HCT116 (cell line): ENCODE results near the gene CGB5. TPM values are rescaled to one million over a fixed set of nuclear protein-coding genes. Genes with fewer than 3 reads are reported as not detected.
"Not testable (repeated sequence)": the region's sequence is repeated elsewhere in the genome, so short reads cannot be mapped to it uniquely, and the experiment has no call there.

Source experiments
- ATAC-seq: fragments of 200-7000 bp; cut with Tn5 transposase; 2 replicates; pipeline ENCODE4 v1.9.1; 2020; ENCODE audit warnings: mild to moderate bottlenecking, moderate library complexity
- BruUV-seq: library from RNA; stranded (reverse); fragments of 400-500 nt; replicated peaks from 2 replicates; lab custom pipeline; 2021; lab: Mats Ljungman, UMichigan
- CTCF ChIA-PET: fragments of 300-600 bp; sonication (Branson Sonifier 250); formaldehyde crosslinking; loops from one replicate; lab custom pipeline; 2021; ENCODE audit warnings: antibody characterized with exemption; lab: Charles Lee
- POLR2A ChIA-PET: fragments of 300-600, 350-600 bp; sonication (Branson Sonifier 250); formaldehyde crosslinking; loops from one replicate; lab custom pipeline; 2021; ENCODE audit warnings: antibody characterized with exemption; lab: Charles Lee
- RAD21 ChIA-PET, 2 experiments: fragments of 300-600 bp; sonication (Branson Sonifier 250); formaldehyde crosslinking; loops; one replicate each; lab custom pipeline; 2023; ENCODE audit warnings: low total read pairs in 2 of 2; ENCODE audit not compliant: uncharacterized antibody in 2 of 2, unreplicated experiment in 2 of 2, low non-redundant PET in 1 of 2; lab: Charles Lee
- DNase-seq: peaks from one replicate; pipeline ENCODE4 v3.0.0-alpha.2; 2010; ENCODE audit warnings: low read depth, low spot score
- H2AFZ ChIP-seq: fragments of 200-600 bp; shearing (Covaris generic), sonication (generic); 2 replicates; pipeline ENCODE4 v1.6.1; 2017; ENCODE audit warnings: low read depth, mixed run types, mixed read lengths, antibody characterized with exemption, low read length; ENCODE audit not compliant: poor library complexity, severe bottlenecking
- H3K27ac ChIP-seq: 2 replicates; pipeline ENCODE4 v1.5.1; 2012; ENCODE audit warnings: low read depth, low read length
- H3K27me3 ChIP-seq: fragments of 200-600 bp; sonication (generic); 2 replicates; pipeline ENCODE4 v1.6.1; 2016; ENCODE audit warnings: mixed run types, low read length, mixed read lengths; ENCODE audit not compliant: insufficient read depth
- H3K36me3 ChIP-seq, 2 experiments: fragments of 200-500 bp in 1 of 2; fragments of 200-600 bp in 1 of 2; sonication (Bioruptor generic) in 1 of 2; sonication (generic) in 1 of 2; 2 replicates each; pipeline versions ENCODE4 v1.5.1 to v1.6.1; 2014 to 2016; ENCODE audit warnings: low read length in 2 of 2, inconsistent platforms in 1 of 2, mixed read lengths in 1 of 2, mixed run types in 1 of 2; ENCODE audit not compliant: insufficient read depth in 2 of 2, control insufficient read depth in 1 of 2
- H3K4me1 ChIP-seq, 2 experiments: fragments of 200-600 bp in 1 of 2; sonication (generic) in 1 of 2; 2 replicates each; pipeline versions ENCODE4 v1.5.1 to v1.6.1; 2012 to 2017; ENCODE audit warnings: low read length in 2 of 2, inconsistent platforms in 1 of 2, mild to moderate bottlenecking in 1 of 2, mixed read lengths in 1 of 2, mixed run types in 1 of 2, moderate library complexity in 1 of 2; ENCODE audit not compliant: insufficient read depth in 2 of 2, control insufficient read depth in 1 of 2
- H3K4me2 ChIP-seq: fragments of 200-600 bp; sonication (generic); 2 replicates; pipeline ENCODE4 v1.6.1; 2017; ENCODE audit warnings: mixed run types, low read length, mixed read lengths
- H3K4me3 ChIP-seq, 2 experiments: fragments of 200-600 bp in 1 of 2; sonication (generic) in 1 of 2; replicated peaks in 1 of 2; 2 replicates each; pipeline ENCODE4 v1.5.1; 2011 to 2016; ENCODE audit warnings: low read length in 2 of 2, control low read depth in 1 of 2, low read depth in 1 of 2, mild to moderate bottlenecking in 1 of 2, mixed read lengths in 1 of 2, mixed run types in 1 of 2
- H3K79me2 ChIP-seq: fragments of 200-600 bp; sonication (generic); 2 replicates; pipeline ENCODE4 v1.6.1; 2017; ENCODE audit warnings: mild to moderate bottlenecking, mixed run types, low read length, moderate library complexity, mixed read lengths; ENCODE audit not compliant: insufficient read depth
- H3K9ac ChIP-seq: fragments of 200-600 bp; sonication (generic); 2 replicates; pipeline ENCODE4 v1.6.1; 2016; ENCODE audit warnings: low read length, mixed read lengths
- H3K9me2 ChIP-seq: fragments of 200-600 bp; sonication (generic), shearing (Covaris generic); 2 replicates; pipeline ENCODE4 v1.6.1; 2017; ENCODE audit warnings: mixed run types, mild to moderate bottlenecking, moderate library complexity; ENCODE audit not compliant: insufficient read depth
- H3K9me3 ChIP-seq, 2 experiments: fragments of 200-500 bp in 1 of 2; fragments of 200-600 bp in 1 of 2; sonication (Bioruptor generic) in 1 of 2; sonication (generic) in 1 of 2; 2 replicates each; pipeline ENCODE4 v1.6.1; 2014 to 2017; ENCODE audit warnings: low read length in 2 of 2, mixed read lengths in 2 of 2, inconsistent platforms in 1 of 2, low read depth in 1 of 2, mild to moderate bottlenecking in 1 of 2, mixed run types in 1 of 2, moderate library complexity in 1 of 2; ENCODE audit not compliant: control insufficient read depth in 1 of 2, insufficient read depth in 1 of 2
- H4K20me1 ChIP-seq: fragments of 200-600 bp; sonication (generic), shearing (Covaris generic); 2 replicates; pipeline ENCODE4 v1.6.1; 2017; ENCODE audit warnings: mixed run types, mild to moderate bottlenecking, moderate library complexity; ENCODE audit not compliant: insufficient read depth
- intact Hi-C: fragments of 100-400 bp; cut with micrococcal nuclease; formaldehyde crosslinking; loops from 2 replicates; pipeline ENCODE4 v1.10.0; 2022
- total RNA-seq: library from RNA; stranded (reverse); gene quantifications from one replicate; pipeline ENCODE4 v1.2.1, GENCODE V29; 2021; ENCODE audit not compliant: unreplicated experiment

The CGB5 gene
- total RNA-seq, 1 experiment from 2014 or later = not detected

GRCh38 chr19:49025088-49025487, 18.6 kb upstream of the CGB5 start:
- DNase-seq, H3K27ac ChIP-seq, RAD21 ChIA-PET, H4K20me1 ChIP-seq, ATAC-seq, H2AFZ ChIP-seq, H3K9me3 ChIP-seq, CTCF ChIA-PET, BruUV-seq, H3K79me2 ChIP-seq, H3K4me2 ChIP-seq, H3K27me3 ChIP-seq, H3K4me3 ChIP-seq, POLR2A ChIA-PET, H3K9ac ChIP-seq, intact Hi-C loops, H3K36me3 ChIP-seq, H3K9me2 ChIP-seq: not testable (repeated sequence)
- H3K4me1 ChIP-seq = peaks cover 22 to 32% of the 10 kb centered on the region in 2 experiments

- H3K36me3 ChIP-seq, H2AFZ ChIP-seq, H3K9me2 ChIP-seq, H3K79me2 ChIP-seq, H3K9me3 ChIP-seq, POLR2A ChIA-PET, BruUV-seq, H3K27me3 ChIP-seq, DNase-seq, H3K9ac ChIP-seq, intact Hi-C loops, H3K4me2 ChIP-seq, H3K4me3 ChIP-seq, RAD21 ChIA-PET, H4K20me1 ChIP-seq, CTCF ChIA-PET, H3K27ac ChIP-seq: not testable (repeated sequence)
- peak; percentile 38 for ATAC-seq
- peaks cover 17 to 27% of the 10 kb centered on the region in 2 experiments for H3K4me1 ChIP-seq
Observed at GRCh38 chr19:49025599-49025998, 18.0 kb upstream of the CGB5 start.

GRCh38 chr19:49028686-49029085, 15.0 kb upstream of the CGB5 start:
- POLR2A ChIA-PET, H3K36me3 ChIP-seq, H3K9me2 ChIP-seq, H3K27me3 ChIP-seq, H3K4me1 ChIP-seq, H3K9me3 ChIP-seq, H4K20me1 ChIP-seq, H3K4me2 ChIP-seq, BruUV-seq, H2AFZ ChIP-seq, ATAC-seq, DNase-seq, H3K9ac ChIP-seq, H3K4me3 ChIP-seq, RAD21 ChIA-PET, CTCF ChIA-PET, H3K27ac ChIP-seq, H3K79me2 ChIP-seq, intact Hi-C loops: not testable (repeated sequence)

- H3K9me2 ChIP-seq, H3K27me3 ChIP-seq, H3K27ac ChIP-seq, H3K36me3 ChIP-seq, H3K4me3 ChIP-seq, DNase-seq, POLR2A ChIA-PET, H4K20me1 ChIP-seq, H3K9ac ChIP-seq, intact Hi-C loops, H3K4me1 ChIP-seq, RAD21 ChIA-PET, H3K79me2 ChIP-seq, H2AFZ ChIP-seq, BruUV-seq, CTCF ChIA-PET, H3K9me3 ChIP-seq: not testable (repeated sequence)
- peak; percentile 30; the same call in 1 of the 2 replicates for ATAC-seq
- 0 out of 2 replicates have a peak overlapping the region, but pooled peaks have one; percentile 17 for H3K4me2 ChIP-seq
Observed at GRCh38 chr19:49029749-49030148, 13.9 kb upstream of the CGB5 start.
